Measurements from ENCODE around the gene F2RL2. TPM values are rescaled to one million over a fixed set of nuclear protein-coding genes. Genes with fewer than 3 reads are reported as not detected.

Gene F2RL2
- total and polyA plus RNA-seq, 10 of the 15 experiments (the other 5 are each of a cell fraction or from before 2014, with no cell fraction given): 0.03 to 0.24 (median 0.08) TPM; not detected in 5

GRCh38 chr5:76583163-76584047 lies 39.8 kb downstream of the F2RL2 start (continued):
- TF ChIP-seq POU2F2 (IDR thresholded peaks at IDR 0.05; ENCODE audit: borderline replicate concordance, low read depth, low read length) (no peak), NR2F1 (conservative IDR thresholded peaks at IDR 0.05) (no peak), E4F1 (IDR thresholded peaks at IDR 0.05; ENCODE audit: borderline replicate concordance, partially characterized antibody) (no peak), BCL3 (IDR thresholded peaks at IDR 0.05; ENCODE audit: borderline replicate concordance, insufficient read depth, low read depth, low read length, poor library complexity, severe bottlenecking) (no peak), NFYA (IDR thresholded peaks at IDR 0.05; ENCODE audit: borderline replicate concordance, low read depth, low read length) (no peak), SMC3 (IDR thresholded peaks at IDR 0.05; ENCODE audit: borderline replicate concordance, low read length) (peak; percentile 55; the same call in 1 of the 2 replicates), CEBPB (IDR thresholded peaks at IDR 0.05; ENCODE audit: borderline replicate concordance in 1 of 2, low read depth in 2 of 2, low read length in 2 of 2) (no peak), IKZF2 (IDR thresholded peaks at IDR 0.05) (no peak), IKZF1 (conservative IDR thresholded peaks at IDR 0.05) (no peak)
- TF ChIP-seq, protein P1, sequence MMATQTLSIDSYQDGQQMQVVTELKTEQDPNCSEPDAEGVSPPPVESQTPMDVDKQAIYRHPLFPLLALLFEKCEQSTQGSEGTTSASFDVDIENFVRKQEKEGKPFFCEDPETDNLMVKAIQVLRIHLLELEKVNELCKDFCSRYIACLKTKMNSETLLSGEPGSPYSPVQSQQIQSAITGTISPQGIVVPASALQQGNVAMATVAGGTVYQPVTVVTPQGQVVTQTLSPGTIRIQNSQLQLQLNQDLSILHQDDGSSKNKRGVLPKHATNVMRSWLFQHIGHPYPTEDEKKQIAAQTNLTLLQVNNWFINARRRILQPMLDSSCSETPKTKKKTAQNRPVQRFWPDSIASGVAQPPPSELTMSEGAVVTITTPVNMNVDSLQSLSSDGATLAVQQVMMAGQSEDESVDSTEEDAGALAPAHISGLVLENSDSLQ (IDR thresholded peaks at IDR 0.05): no peak
- TF ChIP-seq, protein P2, sequence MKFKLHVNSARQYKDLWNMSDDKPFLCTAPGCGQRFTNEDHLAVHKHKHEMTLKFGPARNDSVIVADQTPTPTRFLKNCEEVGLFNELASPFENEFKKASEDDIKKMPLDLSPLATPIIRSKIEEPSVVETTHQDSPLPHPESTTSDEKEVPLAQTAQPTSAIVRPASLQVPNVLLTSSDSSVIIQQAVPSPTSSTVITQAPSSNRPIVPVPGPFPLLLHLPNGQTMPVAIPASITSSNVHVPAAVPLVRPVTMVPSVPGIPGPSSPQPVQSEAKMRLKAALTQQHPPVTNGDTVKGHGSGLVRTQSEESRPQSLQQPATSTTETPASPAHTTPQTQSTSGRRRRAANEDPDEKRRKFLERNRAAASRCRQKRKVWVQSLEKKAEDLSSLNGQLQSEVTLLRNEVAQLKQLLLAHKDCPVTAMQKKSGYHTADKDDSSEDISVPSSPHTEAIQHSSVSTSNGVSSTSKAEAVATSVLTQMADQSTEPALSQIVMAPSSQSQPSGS (IDR thresholded peaks at IDR 0.05; ENCODE audit: low read length): no peak
- TF ChIP-seq, protein P3, sequence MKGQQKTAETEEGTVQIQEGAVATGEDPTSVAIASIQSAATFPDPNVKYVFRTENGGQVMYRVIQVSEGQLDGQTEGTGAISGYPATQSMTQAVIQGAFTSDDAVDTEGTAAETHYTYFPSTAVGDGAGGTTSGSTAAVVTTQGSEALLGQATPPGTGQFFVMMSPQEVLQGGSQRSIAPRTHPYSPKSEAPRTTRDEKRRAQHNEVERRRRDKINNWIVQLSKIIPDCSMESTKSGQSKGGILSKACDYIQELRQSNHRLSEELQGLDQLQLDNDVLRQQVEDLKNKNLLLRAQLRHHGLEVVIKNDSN (IDR thresholded peaks at IDR 0.05; ENCODE audit: borderline replicate concordance, extremely low read length, insufficient read depth, low read depth, low read length): no peak
- TF ChIP-seq, protein P4, sequence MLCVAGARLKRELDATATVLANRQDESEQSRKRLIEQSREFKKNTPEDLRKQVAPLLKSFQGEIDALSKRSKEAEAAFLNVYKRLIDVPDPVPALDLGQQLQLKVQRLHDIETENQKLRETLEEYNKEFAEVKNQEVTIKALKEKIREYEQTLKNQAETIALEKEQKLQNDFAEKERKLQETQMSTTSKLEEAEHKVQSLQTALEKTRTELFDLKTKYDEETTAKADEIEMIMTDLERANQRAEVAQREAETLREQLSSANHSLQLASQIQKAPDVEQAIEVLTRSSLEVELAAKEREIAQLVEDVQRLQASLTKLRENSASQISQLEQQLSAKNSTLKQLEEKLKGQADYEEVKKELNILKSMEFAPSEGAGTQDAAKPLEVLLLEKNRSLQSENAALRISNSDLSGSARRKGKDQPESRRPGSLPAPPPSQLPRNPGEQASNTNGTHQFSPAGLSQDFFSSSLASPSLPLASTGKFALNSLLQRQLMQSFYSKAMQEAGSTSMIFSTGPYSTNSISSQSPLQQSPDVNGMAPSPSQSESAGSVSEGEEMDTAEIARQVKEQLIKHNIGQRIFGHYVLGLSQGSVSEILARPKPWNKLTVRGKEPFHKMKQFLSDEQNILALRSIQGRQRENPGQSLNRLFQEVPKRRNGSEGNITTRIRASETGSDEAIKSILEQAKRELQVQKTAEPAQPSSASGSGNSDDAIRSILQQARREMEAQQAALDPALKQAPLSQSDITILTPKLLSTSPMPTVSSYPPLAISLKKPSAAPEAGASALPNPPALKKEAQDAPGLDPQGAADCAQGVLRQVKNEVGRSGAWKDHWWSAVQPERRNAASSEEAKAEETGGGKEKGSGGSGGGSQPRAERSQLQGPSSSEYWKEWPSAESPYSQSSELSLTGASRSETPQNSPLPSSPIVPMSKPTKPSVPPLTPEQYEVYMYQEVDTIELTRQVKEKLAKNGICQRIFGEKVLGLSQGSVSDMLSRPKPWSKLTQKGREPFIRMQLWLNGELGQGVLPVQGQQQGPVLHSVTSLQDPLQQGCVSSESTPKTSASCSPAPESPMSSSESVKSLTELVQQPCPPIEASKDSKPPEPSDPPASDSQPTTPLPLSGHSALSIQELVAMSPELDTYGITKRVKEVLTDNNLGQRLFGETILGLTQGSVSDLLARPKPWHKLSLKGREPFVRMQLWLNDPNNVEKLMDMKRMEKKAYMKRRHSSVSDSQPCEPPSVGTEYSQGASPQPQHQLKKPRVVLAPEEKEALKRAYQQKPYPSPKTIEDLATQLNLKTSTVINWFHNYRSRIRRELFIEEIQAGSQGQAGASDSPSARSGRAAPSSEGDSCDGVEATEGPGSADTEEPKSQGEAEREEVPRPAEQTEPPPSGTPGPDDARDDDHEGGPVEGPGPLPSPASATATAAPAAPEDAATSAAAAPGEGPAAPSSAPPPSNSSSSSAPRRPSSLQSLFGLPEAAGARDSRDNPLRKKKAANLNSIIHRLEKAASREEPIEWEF (IDR thresholded peaks at IDR 0.05; ENCODE audit: insufficient replicate concordance, low read depth, low read length): peak; percentile 54
